Measurements from ENCODE around the gene AGR3.

The AGR3 gene

DNA sequence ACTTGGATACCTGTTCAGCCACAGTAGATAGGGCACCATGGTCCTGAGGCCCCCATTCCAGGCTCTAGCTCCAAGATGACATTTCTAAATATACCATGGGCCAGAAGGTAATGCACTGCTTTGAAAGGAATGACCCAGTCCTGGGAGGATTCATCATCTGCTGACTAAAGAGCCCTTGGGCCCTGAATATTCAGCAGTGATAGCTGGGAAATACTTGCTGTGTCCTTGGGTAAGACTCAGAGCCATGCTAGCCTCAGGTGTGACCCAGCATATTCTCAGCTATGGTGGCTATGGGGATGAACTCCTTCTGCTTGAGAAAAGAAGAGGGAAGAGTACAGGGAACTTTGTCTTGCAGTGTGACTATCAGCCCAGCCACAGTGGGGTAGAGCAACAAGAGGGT lies 55.7 kb downstream of the AGR3 start:
- FAIRE-seq, result no peak

DNA sequence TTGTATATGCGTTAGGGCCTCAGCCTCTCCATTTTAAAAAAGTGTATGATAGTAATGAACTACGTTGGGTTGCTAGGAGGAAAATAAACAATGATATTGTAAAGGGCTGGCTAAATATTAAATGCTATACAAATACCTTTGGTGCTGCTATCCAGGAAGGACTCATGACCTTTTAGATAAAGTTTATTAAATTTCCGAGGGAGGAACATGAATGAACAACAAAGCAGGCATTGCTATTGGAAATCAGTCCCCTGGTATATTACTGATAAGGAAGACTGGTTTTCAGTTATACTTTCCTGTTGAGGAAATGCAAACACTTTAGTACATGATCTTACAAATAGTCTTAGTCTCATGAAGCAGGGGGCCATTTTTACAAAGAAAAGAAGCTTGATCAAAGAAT lies 59.8 kb downstream of the AGR3 start:
- no peak for FAIRE-seq

DNA sequence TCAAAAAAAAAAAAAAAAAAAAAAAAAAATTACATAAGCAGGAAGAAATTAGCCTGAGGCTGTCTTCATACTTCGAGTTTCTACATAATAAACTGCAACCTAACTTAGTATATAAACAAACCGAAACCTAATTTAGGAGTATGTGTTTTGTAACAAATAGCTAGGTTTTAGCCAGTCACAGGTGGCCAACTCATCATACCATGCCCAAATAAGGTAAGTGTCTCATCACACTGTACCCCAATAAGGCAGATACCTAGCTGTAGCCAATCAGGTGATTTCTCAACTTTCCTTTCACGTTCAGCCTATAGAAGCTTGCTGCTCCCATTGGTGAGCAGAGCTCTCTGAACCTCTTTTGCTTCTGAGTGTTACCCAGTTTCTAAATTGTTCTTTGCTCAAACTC lies 63.1 kb downstream of the AGR3 start:
- FAIRE-seq, result no peak

DNA sequence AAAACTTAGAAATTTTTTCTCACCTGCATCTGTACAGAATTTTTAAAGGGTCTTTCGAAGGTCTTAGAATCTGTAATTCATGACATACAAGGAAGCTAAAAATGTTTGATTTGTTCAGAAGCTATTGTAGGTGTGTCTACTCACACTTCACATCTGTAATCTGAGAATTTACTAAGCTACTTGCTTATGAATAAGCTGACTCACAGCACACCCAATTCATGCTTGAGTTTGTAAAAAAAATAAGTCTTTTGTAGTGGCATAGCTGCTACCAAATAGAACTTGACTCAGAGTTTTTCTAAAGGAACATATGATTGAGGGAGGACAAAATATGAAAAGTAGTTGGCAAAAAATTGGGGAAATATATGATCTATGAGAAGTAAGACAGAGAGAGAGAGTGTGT lies 64.2 kb downstream of the AGR3 start:
- FAIRE-seq, result no peak

DNA sequence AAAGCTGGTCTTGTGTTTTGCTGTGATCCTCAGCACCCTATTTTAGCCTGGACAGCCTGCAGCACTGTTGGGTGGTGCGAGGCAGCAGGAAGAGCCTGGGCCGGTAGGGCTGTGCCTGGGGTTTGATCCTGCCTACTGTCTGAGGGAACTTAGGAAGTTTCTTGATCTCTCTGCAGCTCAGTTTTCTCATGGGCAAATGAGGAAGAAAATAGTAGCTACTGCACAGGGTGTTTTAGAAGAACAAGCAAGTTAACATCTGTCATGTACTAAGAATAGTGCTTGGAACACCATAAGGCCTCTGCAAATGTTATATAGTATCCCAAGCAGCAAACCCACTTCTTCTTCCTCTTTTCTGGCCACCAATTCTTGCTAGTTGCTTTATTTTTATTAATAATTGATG lies 65.0 kb downstream of the AGR3 start:
- FAIRE-seq, result no peak

DNA sequence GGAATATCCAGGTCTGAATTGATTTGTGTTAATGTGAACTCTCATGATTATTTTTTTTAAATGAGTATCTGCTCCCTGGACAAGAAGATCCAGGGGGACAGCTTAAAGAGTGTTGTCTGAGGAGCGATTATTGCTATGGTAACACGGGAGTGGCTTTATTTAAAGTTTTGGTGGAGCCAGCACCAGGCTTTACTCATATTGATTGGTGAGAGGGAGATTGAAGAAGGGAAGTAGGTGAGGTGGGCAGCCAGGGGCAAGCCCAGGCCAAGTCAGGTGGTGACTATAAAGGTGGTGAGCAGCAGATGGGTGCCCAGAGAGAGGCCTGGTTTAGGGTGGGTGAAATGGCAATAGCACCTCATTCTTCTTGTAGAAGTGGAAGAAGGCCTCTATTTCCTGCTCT lies 66.8 kb downstream of the AGR3 start:
- FAIRE-seq, result no peak

DNA sequence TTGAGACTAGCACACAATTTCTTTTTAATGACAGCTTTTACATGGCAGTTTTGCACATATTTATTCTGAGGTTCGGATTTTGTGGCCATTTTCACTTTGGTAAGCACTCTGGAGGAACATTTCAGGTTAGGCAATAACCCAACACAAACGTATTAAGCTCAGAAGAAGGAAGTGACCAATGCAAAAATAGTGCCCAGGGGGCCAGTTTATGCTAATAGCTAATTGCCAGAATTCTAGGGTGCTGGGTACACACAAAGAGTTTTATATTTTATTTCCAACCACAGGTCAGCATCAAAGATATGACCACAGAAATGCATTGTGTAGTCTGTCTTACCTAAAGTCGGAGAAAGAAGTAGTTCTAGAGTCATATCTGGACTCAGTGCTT lies 68.6 kb downstream of the AGR3 start:
- no peak for FAIRE-seq

DNA sequence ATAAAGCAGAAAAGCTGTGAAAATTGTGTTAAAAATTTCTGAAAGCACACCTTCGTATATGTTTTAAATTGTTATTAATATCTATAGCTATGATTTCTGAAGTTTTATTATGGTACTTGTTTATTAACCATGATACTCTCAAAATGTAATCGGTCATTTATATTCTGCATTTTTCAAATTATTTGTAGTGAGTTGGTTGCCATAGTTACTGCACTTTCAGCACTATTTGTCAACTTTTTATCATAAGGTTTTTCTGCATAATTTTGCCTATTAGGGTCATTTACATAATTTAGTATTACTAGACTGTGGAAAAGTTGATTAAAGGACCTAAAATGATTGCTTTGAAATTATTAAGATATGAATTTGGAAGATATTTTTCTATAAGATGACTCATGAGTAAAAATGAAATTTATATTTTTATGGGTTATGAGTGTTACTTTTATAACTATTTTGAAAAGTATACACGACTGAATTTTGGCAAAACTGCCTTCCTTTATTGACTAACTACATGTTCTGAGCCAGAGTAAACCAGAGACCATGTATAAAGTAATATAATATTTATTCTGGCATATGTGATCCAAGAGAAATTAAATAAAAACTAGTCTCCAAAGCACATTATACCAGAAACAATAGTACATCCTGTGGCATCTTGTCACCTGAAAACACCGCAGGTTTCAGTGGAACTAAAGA lies 69.1 kb downstream of the AGR3 start:
- no peak for FAIRE-seq

DNA sequence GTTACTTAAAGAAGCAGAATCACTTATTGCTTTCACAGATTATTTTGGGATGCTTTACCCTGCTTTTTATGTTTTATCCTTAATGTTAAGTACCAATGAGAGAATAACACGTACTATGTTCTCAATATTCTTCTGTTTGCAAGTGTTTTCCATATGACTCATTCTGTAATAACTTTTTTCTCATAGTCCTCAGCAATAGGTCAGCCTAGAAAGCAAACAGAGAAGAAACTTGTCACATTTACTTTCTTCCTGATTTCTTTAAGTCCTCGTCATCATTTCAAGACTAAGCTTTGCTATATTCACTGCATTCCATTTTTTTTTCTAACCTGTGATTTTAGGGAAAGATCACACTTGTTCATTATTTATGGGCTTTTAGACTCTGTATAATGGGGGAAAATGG lies 70.2 kb downstream of the AGR3 start:
- no peak for FAIRE-seq

DNA sequence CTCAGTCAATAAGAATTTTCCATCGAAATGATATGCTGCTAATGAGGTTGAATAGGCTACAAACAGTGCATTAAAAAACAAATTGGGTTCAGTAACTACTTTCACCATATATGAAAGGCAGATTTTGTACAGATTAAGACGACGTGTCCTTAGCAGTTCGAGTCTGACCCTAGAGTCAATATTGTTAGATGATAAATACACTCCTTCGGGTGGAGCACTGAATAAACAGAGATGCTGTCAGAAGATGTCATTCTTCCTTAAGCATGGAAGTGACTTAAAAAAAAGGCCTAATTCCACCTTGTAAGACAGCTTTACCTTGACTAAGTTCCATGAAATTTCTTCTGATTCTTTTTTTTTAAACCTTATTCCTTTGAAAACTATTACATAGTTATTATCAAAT lies 71.2 kb downstream of the AGR3 start:
- FAIRE-seq, result no peak

DNA sequence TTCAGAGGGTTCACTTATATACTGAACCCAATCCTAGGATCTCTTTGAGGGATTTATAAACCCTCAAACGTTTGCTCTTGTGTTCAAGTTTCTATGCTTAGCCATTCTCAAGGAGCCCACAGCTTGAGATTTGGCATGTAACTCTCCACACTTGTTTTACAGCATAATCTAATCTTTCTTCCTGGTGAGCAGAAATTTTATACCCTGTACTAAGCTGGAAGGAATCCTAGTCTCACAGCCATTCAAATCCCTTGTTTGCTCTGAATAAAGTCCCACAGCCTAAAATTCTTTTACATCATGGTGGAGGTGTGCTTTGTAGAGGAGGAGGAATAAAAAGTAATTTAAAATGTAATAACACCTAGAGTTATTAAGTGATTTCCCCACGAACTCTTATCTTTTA lies 71.7 kb downstream of the AGR3 start:
- no peak for FAIRE-seq

Data from G401.6 (cell line).